HG02943 (cell line): ENCODE data around the gene VAX1.
"Not testable (repeated sequence)": the region's sequence is repeated elsewhere in the genome, so short reads cannot be mapped to it uniquely, and the experiment has no call there.

Source experiments
- ATAC-seq: cut with Tn5 transposase; IDR thresholded peaks from one replicate; pipeline ENCODE4 v1.9.1; 2021; ENCODE audit warnings: mild to moderate bottlenecking, low read depth, moderate library complexity; ENCODE audit not compliant: unreplicated experiment

Gene VAX1

DNA sequence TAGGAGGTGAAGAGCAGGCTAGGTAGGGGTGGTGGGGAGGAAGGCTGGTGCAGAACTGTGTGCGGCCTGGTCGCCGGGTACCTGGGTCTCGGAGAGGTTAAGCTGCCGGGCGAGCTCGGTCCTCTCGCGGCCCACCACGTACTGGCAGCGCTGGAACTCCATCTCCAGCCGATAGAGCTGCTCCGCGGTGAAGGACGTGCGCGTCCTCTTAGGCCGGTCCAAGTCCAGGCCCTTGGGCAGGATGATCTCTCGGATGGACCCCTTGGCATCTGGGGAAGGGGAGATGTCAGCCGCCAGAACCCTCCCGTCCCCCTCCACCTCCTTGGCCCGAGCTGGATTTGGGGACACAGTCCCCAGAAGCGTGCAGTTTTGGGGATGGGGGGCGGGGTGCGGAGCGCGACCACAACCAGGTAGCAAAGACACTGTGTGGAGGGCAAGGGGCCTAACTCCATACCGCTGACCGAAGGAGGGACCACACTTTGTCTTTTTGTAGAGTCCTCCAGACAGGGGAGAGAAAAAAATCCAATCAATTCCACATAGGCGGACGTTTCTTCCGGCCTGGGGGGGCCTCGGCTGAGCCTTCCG, 1.6 kb downstream of the VAX1 start:
- no peak for ATAC-seq

DNA sequence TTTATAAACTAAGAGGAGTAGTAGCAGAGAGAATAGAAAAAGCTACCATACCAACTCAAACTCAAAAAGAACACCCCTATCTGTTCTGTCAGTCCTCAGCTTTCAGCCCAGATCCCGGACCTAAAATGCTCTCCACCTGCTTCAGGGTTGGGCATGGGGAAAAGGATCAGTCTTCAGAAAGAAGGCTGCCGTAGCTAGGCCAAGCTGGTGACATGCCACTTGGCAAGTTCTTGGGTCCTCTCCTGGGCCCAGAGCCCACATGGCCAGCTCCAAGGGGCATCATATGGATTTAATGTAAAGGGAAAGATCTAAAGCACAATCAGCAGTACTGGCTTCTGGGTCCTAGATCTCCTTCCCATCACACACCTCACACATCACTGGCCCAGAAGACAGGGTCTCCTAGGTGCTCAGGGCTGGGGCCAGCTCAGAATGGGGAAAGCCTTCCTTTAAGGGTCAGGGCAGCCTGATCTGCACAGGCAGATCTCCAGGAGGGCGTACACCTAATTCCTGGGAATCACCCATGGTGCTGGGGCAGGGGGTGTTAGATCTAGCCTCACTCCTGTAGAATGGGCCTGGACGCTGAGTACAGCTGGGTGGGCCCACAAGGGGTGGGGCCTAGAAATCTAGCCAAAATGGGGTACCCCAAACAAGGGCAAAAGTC, 2.5 kb downstream of the VAX1 start:
- ATAC-seq = no peak

DNA sequence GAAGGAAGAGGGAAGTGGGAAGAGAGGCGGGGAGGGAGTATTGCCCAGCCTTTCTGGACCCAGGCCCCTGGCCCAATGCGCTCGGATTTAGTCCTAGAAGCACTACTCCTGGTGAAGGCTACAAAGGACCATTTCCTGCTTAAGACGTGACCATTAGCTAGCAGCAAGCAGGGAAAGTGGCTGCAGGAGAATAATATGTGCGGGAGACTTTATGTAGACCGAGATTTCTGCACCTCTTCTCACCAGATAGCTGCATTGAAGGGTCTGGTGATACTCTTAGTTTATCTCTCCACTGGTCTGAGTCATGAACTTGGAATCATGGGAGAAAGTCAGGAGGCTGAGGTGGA, 3.1 kb downstream of the VAX1 start:
- ATAC-seq = no peak

DNA sequence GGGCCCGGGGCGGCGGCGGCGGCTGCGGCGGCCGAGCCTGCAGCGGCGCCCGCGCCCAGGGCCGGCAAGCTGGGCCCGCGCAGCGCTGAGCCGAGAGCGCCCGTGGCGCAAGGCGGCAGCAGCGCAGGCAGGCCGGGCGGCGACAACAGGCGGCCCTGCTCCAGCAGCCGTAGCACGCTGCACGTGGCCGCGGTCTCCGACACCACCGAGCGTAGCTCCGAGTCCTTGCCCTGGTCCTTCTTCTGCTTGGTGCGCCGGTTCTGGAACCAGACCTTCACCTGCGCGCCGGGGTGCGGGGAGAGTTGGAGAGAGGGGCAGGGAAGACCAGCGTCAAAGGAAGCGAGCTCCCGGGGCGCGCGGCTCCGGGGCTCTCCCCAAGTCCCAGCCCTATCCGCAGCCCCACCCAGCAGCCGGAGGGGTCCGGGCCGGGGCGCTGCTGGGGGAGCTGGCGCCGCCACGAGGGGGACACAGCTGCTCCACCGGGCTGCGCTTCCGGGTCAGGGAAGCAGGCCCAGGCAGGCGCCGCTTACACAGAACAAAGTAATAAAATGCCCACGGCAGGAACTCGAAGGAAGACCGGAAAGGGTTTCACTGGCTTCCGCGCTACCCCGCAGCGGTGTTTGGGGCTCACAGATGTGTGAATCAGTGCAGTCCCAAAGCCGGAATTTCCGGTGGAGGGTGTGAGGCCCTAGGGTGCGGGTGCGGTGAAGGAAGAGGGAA, 3.6 kb downstream of the VAX1 start:
- no peak for ATAC-seq

DNA sequence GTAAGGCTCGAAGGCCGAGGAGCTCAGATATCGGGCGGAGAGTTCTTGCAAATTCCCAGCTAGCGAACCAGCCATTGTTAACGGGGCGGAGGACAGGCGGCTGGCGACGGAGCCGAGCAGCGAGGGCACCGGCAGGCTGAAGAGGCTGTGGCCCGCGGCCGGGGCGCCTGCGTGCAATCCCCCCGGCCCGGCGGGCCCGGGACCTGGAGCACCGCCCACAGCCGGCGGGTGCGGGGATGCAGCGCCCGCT, 4.1 kb downstream of the VAX1 start:
- ATAC-seq = no peak

DNA sequence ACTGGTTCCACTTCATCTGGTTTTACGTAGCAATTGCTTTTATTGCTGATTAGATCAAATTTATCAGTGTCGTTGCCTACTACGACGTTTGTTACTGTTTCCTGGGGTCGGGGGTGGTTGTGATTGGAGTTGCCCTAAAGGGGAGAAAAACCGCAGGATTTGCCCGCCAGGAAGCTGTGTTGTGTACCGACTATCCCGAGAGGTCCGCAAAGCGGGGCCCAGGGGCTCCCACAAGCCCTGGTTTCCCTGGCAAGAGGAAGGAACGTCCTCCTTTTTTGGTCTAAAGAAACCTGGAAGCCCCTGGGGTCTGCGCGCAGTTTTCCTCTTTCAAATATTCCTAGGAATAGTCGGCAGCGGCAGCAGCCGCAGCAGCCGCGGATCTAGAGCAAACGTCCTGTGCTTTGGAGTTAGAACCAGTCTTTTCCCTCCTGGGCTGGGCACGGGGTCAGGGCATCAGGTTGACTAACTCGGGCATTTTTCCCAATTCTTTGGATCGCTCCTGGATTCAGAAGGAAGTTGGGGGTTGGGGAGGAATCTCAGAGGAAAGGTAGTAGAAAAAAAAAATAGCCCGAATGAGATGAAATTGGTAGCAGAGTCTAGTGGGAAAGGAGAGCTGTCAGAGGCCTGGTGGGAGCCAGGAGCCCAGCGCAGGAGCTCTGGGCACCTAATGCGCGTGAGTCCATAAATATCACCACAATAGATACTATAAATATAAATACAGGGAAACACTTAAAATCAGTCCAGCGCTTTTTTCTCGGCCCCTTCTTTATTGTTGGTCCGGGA, 4.6 kb downstream of the VAX1 start:
- no peak for ATAC-seq

DNA sequence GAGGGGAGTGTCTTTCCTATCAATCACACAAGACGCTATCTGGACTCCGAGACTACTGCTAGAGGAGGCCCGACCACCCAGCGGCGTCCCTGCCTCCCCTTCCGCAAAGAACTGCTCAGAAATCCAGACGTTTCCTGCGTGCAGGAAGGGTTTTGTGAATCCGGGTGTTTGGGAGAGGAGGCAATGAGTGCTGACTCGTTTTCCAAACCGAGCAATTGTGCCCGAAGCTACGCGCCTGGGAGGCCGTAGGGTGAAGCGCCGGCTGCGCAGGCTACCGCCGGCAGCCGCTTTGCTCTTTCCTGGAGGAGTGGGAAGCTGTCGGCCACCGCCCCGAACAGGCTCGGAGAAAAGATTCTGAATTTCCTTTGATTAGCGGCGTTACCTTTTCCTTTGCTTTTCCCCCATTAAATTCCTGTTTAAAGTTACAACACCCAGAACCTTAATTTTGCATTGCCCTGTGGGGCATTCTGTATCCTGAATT, 5.3 kb downstream of the VAX1 start:
- no peak for ATAC-seq

DNA sequence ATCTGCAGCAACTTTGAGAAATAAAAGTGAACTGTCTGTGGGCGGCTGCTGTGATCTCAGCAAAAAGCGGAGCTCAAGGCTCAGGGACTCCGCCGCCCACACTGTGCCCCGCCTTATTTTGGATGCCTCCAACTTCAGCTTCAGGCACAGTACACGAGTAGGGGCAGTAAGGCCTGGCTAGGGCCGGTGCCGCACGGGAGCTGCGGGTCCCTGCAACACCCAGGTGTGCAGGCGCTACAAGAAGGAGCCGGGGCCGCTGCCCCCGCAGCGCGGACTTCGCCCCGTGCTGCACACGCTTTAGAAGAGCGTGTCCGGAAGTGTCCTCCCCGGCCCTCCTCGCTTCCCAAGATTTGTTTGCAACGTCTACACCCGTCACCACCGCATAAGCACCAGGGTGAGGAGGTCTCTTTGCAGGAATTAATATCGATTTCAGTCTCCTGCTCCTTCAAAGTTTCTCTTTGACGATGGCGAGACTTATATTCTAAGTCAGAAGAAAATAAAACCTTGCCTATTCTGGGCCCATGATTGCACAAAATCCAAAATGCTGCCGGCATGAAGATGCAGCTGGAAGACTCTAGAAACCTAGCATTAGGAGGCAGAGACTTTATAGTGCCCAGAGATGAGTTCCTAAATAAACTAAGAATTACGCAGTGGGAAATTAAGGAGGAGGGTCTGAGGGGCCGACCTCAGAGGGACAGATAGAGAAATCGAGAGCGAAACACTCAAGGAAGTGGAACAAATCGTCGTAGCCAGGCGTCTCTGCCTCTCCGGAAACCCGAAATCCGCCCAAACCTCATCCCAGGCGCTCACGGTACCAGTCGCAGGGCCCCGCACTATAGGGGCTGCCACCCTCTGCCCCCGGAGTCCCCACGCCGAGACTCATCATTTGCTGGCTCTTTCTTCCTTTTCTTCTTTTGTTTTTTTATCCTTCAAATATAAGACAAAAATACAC, 6.4 kb downstream of the VAX1 start:
- no peak for ATAC-seq

DNA sequence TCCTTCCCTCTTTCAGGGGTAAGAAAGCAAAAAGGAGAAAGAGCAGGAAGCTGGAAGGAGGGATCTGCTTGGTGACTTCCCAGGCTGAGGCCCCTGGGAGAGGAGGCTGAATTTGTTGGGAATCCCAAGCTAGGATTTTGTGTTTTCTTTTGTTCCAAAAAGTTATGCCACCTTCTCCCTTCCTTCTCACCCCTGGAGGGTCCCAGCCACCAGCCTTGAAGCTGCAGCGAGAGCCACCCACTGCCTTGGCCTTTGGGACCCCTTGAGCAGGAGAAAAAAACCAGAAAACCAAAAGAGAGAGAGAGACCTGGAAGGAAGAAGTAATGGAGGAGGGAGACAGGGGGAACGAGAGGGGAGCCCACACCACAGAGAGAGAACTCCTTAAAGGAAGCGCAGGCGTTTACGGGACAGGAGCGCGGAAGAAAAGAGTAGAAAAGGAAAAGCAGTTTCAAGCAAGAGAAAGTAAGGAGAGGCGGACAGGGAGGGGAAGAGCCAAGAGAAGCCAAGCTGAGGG, 7.2 kb downstream of the VAX1 start:
- ATAC-seq = no peak

DNA sequence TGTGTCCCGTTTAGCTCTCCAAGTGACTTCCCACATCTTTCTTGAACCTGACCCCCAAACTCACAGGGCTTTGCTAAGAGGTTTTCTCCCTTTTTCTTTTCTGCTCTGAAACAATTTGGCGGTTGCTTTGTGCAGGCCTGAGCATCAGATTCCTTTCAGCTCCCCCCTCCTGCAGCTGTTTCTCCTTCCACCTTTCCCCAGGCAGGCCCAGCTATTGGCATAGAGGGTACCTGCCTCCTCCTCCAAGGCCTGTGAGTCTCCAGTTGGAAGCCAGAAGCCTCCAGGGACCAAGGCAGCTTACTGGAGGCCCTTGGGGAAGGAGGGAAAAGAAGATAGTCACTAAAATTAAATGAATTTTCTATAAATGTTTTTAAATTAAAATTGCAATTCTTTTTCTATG, 7.7 kb downstream of the VAX1 start:
- ATAC-seq = no peak

DNA sequence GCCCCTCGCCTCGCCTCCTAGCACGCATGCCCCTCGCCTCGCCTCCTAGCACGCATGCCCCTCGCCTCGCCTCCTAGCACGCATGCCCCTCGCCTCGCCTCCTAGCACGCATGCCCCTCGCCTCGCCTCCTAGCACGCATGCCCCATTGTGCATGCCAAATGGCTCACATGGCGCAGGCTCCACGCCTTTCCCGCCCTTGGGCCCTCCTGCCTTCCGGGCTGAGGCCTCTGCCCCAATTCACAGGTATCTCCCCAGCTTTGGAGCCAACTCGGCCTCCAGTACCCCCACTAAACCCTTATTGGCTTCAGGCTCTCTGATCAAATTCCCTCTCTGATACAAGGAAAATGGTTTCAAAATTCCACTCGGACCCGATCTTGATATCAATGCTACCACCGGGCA, 11.4 kb downstream of the VAX1 start:
- not testable (repeated sequence) for ATAC-seq

DNA sequence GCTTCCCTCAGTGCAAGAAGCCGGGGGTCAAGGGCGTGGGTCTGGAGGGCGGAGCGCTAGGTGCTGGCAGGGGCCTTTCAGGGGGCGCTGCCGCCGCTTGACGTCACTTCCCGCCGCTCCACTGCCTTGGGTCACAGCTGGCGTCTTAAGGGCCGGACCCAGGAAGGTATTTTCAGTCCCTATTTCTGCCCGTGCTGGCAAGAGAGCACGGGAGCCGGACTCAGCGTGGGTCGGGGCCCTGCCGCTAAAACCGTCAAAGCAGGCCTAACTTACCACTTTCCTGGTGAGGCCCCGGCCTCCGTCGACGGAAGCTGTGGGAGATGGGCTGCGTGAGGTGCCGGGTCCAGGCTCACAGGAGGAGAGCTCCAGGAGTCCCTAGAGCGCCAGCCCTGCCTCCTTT, 12.0 kb downstream of the VAX1 start:
- no peak for ATAC-seq

DNA sequence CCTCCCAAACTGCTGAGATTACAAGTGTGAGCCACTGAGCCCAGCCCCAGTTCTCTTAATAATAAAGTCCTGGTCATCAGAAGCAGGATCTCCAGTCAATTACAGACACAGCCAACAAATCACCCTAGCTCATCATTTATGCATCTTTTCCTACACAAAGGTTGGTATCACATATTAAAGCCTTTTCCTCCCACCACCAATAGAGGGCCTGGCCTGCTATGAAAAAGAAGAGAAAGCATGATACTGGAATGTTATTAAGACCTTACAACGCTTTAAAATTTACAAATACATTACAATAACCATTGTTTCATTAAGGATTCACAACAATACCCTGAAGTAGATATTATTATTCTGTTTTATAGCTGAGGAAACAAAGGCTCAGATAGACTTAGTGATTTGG, 25.9 kb downstream of the VAX1 start:
- ATAC-seq = no peak

DNA sequence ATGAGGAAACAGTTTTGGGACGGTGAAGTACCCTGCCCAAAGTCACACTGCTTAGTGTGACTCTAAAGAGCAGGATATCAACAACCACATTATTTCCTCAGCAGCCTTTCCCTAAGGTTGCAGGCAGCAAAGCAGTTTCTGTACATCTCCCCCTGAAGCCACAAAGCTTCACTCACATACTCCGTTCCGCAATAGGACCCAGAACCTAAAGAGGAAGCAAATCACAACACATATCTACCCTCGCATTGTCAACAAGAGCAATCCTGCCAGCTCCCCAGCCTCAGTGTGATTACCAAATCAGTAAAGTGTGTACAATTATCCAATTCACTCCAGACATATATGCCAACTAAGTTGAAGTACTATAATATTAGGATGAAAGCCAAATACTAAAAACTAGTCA, 30.8 kb downstream of the VAX1 start:
- ATAC-seq = no peak

DNA sequence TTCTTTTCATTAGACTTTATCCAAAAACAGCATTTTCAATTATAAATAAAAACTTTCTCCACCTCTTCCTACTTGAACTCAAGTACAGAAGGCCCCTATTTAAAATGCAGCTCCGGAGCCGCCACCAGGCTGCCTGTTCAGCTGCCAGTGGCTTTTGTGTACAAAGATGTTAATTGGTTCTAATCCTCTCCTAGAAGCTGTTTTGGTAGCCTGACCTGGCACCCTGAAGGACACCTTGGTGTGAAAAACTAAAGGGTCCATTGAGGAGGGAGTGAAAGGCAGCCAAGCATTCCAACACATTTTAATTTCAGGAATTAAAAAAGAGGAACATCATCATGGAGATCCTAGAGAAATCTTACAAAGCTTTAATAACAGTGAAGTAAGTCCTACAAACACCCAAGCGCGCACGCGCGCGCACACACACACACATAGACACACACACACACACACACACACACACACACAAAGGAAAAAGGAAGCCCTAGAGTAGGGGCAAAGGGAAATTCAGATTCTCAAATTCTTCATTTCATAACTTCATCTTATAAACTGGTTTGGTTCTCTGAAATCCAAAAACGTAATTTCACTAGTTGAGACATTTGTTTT, 41.4 kb downstream of the VAX1 start:
- no peak for ATAC-seq

DNA sequence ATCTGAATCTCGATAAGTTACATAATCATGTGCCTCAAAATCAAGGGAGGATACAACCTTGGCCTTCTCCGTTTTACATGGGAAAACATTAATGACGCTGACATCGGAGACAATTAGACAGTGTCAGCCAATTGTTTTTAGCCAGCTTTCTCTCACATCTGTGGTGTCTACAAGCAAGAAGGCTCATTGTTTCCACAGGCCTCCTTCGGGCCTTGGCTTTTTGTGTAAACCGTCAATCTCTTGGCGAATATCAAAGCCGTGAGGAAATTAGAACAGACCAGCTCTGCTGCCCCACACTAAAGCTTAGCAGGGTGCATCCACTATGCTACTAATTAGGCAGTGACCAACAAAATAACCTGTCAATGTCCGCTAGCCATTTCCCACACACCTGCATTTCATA, 43.2 kb downstream of the VAX1 start:
- no peak for ATAC-seq

DNA sequence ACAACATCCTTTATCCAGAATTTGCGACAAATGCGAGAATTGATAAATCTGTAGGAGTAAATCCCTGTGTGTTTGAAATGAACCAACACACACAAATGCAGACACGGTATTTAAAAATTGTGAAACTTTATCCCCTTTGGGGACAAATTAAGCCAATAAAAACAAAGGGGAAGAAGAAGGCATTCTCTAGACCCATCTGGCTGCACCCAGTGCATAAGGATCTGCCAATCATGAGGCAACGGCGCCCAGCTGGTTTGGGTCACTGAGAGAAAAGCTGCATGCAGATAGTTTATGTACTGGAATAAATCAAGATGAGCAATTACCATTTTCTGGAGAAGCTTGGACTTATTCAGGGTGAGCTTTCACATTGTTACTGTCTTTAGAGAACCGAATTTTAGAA, 45.7 kb downstream of the VAX1 start:
- ATAC-seq = no peak

DNA sequence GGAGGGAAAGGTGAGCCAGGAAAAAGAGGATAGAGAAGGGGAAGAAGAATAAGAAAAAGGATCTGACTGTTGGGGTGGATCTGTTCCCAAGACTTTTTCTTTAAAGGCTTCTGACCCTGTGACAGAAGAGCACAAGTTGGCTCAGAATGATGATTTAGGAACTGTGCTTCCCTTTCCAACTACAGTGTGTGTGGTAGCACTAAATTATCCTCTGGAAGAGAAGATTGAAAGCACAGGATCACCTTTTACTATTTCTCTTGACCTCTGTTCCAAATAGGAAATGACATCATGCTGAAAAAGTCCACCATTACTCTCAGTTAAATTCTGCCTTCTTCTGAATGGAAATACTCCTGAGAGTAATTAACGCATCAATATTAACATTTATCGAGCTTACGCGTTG, 47.2 kb downstream of the VAX1 start:
- no peak for ATAC-seq

DNA sequence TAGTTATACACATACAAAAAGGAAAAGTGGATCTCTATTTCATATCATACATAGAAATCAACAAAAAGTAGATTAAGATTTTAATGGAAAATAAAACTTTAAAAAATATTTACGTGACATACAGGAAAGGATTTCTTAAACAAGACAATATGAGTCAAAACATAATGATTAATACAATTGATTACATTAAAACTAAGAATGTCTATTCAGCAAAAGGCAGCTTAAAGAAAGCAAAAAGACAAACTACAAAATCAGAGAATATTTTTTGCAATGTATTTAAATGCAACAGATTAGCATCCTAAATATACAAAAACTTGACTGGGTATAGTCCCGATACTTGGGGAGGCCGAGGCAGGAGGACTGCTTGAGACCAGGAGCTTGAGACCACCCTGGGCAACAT, 50.5 kb downstream of the VAX1 start:
- no peak for ATAC-seq

DNA sequence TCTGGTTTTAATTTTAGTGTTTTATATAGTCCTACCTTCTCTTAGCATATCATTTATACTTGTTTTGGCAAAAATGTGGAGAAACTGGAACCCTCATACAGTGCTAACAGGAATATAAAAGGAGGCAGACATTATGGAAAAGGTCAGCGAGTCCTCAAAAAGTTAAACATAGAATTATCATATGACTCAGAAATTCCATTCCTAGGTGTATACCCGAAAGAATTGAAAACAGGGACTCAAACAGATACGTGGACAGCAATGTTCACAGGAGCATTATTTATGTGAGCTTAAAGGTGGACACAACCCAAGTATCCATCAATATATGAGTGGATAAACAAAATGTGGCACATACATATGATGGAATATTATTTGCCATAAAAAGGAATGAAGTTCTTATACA, 51.5 kb downstream of the VAX1 start:
- ATAC-seq = no peak
